Keratinocyte (primary cell): ENCODE data around the gene ABR. TPM values are rescaled to one million over a fixed set of nuclear protein-coding genes. Genes with fewer than 3 reads are reported as not detected.
A peak's percentile ranks its signal among the peaks of the same experiment; 100 is the strongest.

ENCODE experiments used
- DNase-seq: peaks from one replicate; pipeline ENCODE4 v3.0.0-alpha.2; 2011; ENCODE audit warnings: low read depth, missing footprints, low spot score
- FAIRE-seq: peaks from 2 replicates; lab custom pipeline; 2011; peaks lifted over from hg19 to GRCh38; lab: Jason Lieb, UNC
- H2AFZ ChIP-seq: 2 replicates; pipeline ENCODE4 v1.6.0; 2012; ENCODE audit warnings: low read length, control low read depth, inconsistent platforms; ENCODE audit not compliant: control insufficient read depth
- H3K27ac ChIP-seq: 2 replicates; pipeline ENCODE4 v1.5.1; 2011; ENCODE audit warnings: low read length; ENCODE audit not compliant: control insufficient read depth, insufficient read depth
- H3K27me3 ChIP-seq: 3 replicates; pipeline ENCODE4 v1.6.0; 2011; ENCODE audit warnings: low read length; ENCODE audit not compliant: control insufficient read depth, insufficient read depth; ENCODE audit errors: extremely low read depth
- H3K36me3 ChIP-seq, 2 experiments: 2 replicates in 1 of 2; 3 replicates in 1 of 2; pipeline ENCODE4 v1.5.1; 2011; ENCODE audit warnings: low read length in 2 of 2, mild to moderate bottlenecking in 1 of 2; ENCODE audit not compliant: control insufficient read depth in 2 of 2, insufficient read depth in 2 of 2; ENCODE audit errors: extremely low read depth in 1 of 2
- H3K4me1 ChIP-seq: 3 replicates; pipeline ENCODE4 v1.5.1; 2011; ENCODE audit warnings: low read length; ENCODE audit not compliant: control insufficient read depth, insufficient read depth; ENCODE audit errors: extremely low read depth
- H3K4me2 ChIP-seq: 3 replicates; pipeline ENCODE4 v1.6.0; 2011; ENCODE audit warnings: low read depth, low read length; ENCODE audit not compliant: control insufficient read depth, insufficient read depth; ENCODE audit errors: extremely low read depth
- H3K4me3 ChIP-seq, 3 experiments: fragments of 200-600 bp in 1 of 3; sonication (generic) in 1 of 3; 2 replicates in 2 of 3; 3 replicates in 1 of 3; pipeline ENCODE4 v1.5.1; 2011 to 2016; ENCODE audit warnings: low read length in 3 of 3, mild to moderate bottlenecking in 3 of 3, control low read depth in 2 of 3, inconsistent platforms in 1 of 3, low read depth in 1 of 3, mixed read lengths in 1 of 3, mixed run types in 1 of 3, moderate library complexity in 1 of 3; ENCODE audit not compliant: control insufficient read depth in 2 of 3, insufficient read depth in 2 of 3; ENCODE audit errors: extremely low read depth in 1 of 3
- H3K79me2 ChIP-seq: 2 replicates; pipeline ENCODE4 v1.6.0; 2012; ENCODE audit warnings: low read length; ENCODE audit not compliant: control insufficient read depth, insufficient read depth
- H3K9ac ChIP-seq: 3 replicates; pipeline ENCODE4 v1.6.0; 2011; ENCODE audit warnings: low read length; ENCODE audit not compliant: control insufficient read depth, insufficient read depth; ENCODE audit errors: extremely low read depth
- H3K9me1 ChIP-seq: 3 replicates; pipeline ENCODE4 v1.6.0; 2011; ENCODE audit warnings: low read length; ENCODE audit not compliant: control insufficient read depth, insufficient read depth; ENCODE audit errors: extremely low read depth
- H3K9me3 ChIP-seq: 2 replicates; pipeline ENCODE4 v1.5.1; 2012; ENCODE audit warnings: low read depth, low read length; ENCODE audit not compliant: control insufficient read depth
- H4K20me1 ChIP-seq: 3 replicates; pipeline ENCODE4 v1.6.0; 2011; ENCODE audit warnings: low read length; ENCODE audit not compliant: control insufficient read depth, insufficient read depth; ENCODE audit errors: extremely low read depth
- CTCF ChIP-seq, 3 experiments: IDR thresholded peaks in 1 of 3; conservative IDR thresholded peaks in 1 of 3; optimal IDR thresholded peaks in 1 of 3; 2 replicates in 2 of 3; 3 replicates in 1 of 3; pipeline versions ENCODE3 to v1.5.1; 2011; ENCODE audit warnings: low read length in 3 of 3, mild to moderate bottlenecking in 3 of 3, moderate library complexity in 2 of 3, control low read depth in 1 of 3, inconsistent platforms in 1 of 3; ENCODE audit not compliant: insufficient read depth in 2 of 3; ENCODE audit errors: extremely low read depth in 1 of 3
- EZH2 ChIP-seq: IDR thresholded peaks from one replicate; pipeline ENCODE4 v1.6.1; 2012; ENCODE audit warnings: inconsistent platforms, mild to moderate bottlenecking, low read length, moderate library complexity
- dilution Hi-C: fragments of 300-500 bp; cut with MboI; formaldehyde crosslinking; loops from one replicate; pipeline ENCODE4 v1.7.0; 2020; ENCODE audit warnings: low sequenced_read_pairs; ENCODE audit not compliant: extremely low pct_ligation_motif_present
- polyA plus RNA-seq, 5 experiments: library from polyadenylated mRNA; depleted of rRNA in 3 of 5; stranded (reverse) in 3 of 5; stranded (forward) in 1 of 5; unstranded in 1 of 5; fragments of >200 nt; gene quantifications; 1 replicate in 1 of 5; 2 replicates in 3 of 5; 3 replicates in 1 of 5; pipeline versions ENCODE4 v1.2.1 to v1.2.3, GENCODE V29; 2011 to 2012; ENCODE audit warnings: missing spikeins in 2 of 5, low read depth in 1 of 5, low replicate concordance in 1 of 5

Gene ABR
- polyA plus RNA-seq, 1 donor (not counting 4 experiments of a cell fraction or from before 2014, with no cell fraction given): 17.3 TPM

GRCh38 chr17:1111599-1112443, 68.0 kb downstream of the ABR start:
- no peaks in the 10 kb centered on the region for H3K9me1 ChIP-seq
- no peak overlapping the region for H3K4me2 ChIP-seq
- peak overlapping the region; percentile 47 for H3K9ac ChIP-seq
- DNase-seq (no peak), FAIRE-seq (no peak)
- no peak overlapping the region for H3K4me3 ChIP-seq
- dilution Hi-C loops: no loop called here
- H3K27ac ChIP-seq: peak overlapping the region; percentile 68
- H3K36me3 ChIP-seq: no peaks in the 10 kb centered on the region
- no peaks in the 10 kb centered on the region for H3K9me3 ChIP-seq
- peaks cover 45% of the 10 kb centered on the region for H3K4me1 ChIP-seq
- no peaks in the 10 kb centered on the region for H3K79me2 ChIP-seq
- TF ChIP-seq EZH2: no peak
- no peaks in the 10 kb centered on the region for H3K27me3 ChIP-seq
- no peak overlapping the region for H2AFZ ChIP-seq
- H4K20me1 ChIP-seq: no peaks in the 10 kb centered on the region

- no peaks in the 10 kb centered on the region for H3K79me2 ChIP-seq
- peaks cover 45% of the 10 kb centered on the region for H3K4me1 ChIP-seq
- no peaks in the 10 kb centered on the region for H3K9me3 ChIP-seq
- dilution Hi-C loops: no loop called here
- peak; percentile 57 for DNase-seq
- H3K9ac ChIP-seq: peak overlapping the region; percentile 47
- no peaks in the 10 kb centered on the region for H3K36me3 ChIP-seq
- no peaks in the 10 kb centered on the region for H3K27me3 ChIP-seq
- FAIRE-seq: peak; percentile 72
- H3K4me3 ChIP-seq: no peak overlapping the region
- no peaks in the 10 kb centered on the region for H3K9me1 ChIP-seq
- no peaks in the 10 kb centered on the region for H4K20me1 ChIP-seq
- no peak for TF ChIP-seq CTCF (optimal IDR thresholded peaks at IDR 0.05 in 1 of 3, IDR thresholded peaks at IDR 0.05 in 1 of 3, conservative IDR thresholded peaks at IDR 0.05 in 1 of 3; ENCODE audit: extremely low read depth in 1 of 3, insufficient read depth in 2 of 3, low read length in 3 of 3)
- peak overlapping the region; percentile 29 for H3K4me2 ChIP-seq
- H2AFZ ChIP-seq: no peak overlapping the region
- peak overlapping the region; percentile 68 for H3K27ac ChIP-seq
Measured at GRCh38 chr17:1110862-1111598, 68.8 kb downstream of the ABR start.
